ENCODE measurements around the gene RRBP1. TPM values are rescaled to one million over a fixed set of nuclear protein-coding genes. Genes with fewer than 3 reads are reported as not detected.

RRBP1 gene
- total and polyA plus RNA-seq, 2 of the 4 experiments (the other 2 are of a cell fraction) = 90.2 to 136 TPM

DNA sequence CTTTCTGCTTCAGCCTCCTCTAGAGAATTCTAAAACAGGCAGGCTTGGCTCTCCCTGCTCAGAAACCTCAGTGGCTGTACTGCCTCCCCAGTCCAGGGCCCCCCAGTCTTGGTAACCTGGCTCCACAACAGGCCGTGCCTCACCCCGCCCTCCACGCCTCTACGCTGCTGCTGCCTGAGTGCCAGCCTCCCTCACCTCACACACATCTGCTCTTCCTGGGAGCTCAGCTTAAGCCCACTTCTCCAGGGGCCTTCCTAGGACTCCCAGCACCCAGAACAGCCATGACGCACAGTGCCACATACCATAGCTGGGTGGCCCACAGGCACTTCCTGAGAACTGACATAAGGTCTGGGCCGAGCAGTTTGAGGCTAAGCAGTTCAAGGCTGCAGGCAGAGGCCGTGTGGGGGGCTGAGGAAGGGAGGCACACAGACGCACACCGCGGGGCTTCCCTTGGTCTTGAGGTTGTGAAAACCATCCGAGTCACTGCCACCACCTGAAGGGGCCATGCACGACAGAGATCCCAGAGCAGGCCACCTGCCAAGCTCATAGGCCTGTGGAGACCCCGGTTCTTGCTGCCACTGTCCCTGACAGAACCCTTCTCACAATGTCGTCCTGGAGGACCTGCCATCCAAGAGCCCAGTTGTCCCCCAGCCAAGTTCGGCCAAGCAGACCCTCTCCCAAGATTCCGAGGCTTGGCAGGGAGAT lies 69.6 kb downstream of the RRBP1 start:
- Histone ChIP-seq H3K18ac (ENCODE audit: low read depth, low read length) (no peak overlapping the region), H4K8ac (ENCODE audit: low read depth in 2 of 2, low read length in 2 of 2) (peak overlapping the region in 1 of 2 experiments; percentile 19; a peak in 2 of 4 replicates), H3K4ac (ENCODE audit: low read depth, low read length) (peak overlapping the region; percentile 6; the same call in 1 of the 2 replicates), H3K27ac (ENCODE audit: insufficient read depth, low read length) (peak overlapping the region; percentile 21), H2BK15ac (ENCODE audit: low read depth, low read length) (no peak overlapping the region), H2AK9ac (replicated peaks; ENCODE audit: low read depth, low read length, poor library complexity) (no peak overlapping the region), H2AFZ (replicated peaks; ENCODE audit: low read length, poor library complexity) (peak overlapping the region; percentile 44), H3K36me3 (ENCODE audit: control insufficient read depth, insufficient read depth, low read length) (peaks cover 60% of the 10 kb centered on the region), H3K27me3 (ENCODE audit: control insufficient read depth, insufficient read depth, low read length) (no peaks in the 10 kb centered on the region), H3K9ac (ENCODE audit: low read depth, low read length) (no peak overlapping the region), H3K4me2 (ENCODE audit: low read depth, low read length) (no peak overlapping the region), H4K91ac (ENCODE audit: insufficient read depth, low read depth, low read length) (no peak overlapping the region), H3K79me1 (ENCODE audit: low read depth in 1 of 2, low read length in 2 of 2) (peaks cover 8 to 64% of the 10 kb centered on the region in 2 experiments; a peak in 3 of 4 replicates), H3K14ac (replicated peaks; ENCODE audit: low read depth, low read length) (no peak overlapping the region), H3K4me1 (ENCODE audit: control insufficient read depth, insufficient read depth, low read length) (no peaks in the 10 kb centered on the region; the same call in 1 of the 2 replicates), H2AK5ac (ENCODE audit: low read depth, low read length) (0 out of 2 replicates have a peak overlapping the region, but pooled peaks have one; percentile 20), H3K23ac (ENCODE audit: low read depth, low read length) (no peak overlapping the region), H4K5ac (ENCODE audit: low read depth, low read length) (no peak overlapping the region), H3K56ac (ENCODE audit: extremely low read depth, insufficient read depth, low read length) (no peak overlapping the region), H4K20me1 (ENCODE audit: insufficient read depth, low read length) (peaks cover 88% of the 10 kb centered on the region), H2BK20ac (ENCODE audit: low read depth, low read length) (no peak overlapping the region), H3K9me1 (ENCODE audit: insufficient read depth, low read length) (no peaks in the 10 kb centered on the region), H3K9me3 (ENCODE audit: control insufficient read depth, insufficient read depth, low read length) (no peaks in the 10 kb centered on the region), H2BK5ac (ENCODE audit: low read depth, low read length, poor library complexity, severe bottlenecking) (peak overlapping the region; percentile 6), H3K4me3 (ENCODE audit: insufficient read depth, low read depth, low read length) (no peak overlapping the region), H2BK120ac (ENCODE audit: low read depth, low read length) (no peak overlapping the region)
- dilution Hi-C loops (cut with HindIII; ENCODE audit: low sequenced_read_pairs, unreplicated experiment) (no loop called here), intact Hi-C loops (cut with micrococcal nuclease) (loop anchor here (5.0 to 10.0 kb wide), 2 partner anchors 108 to 810 kb away; no protein-coding TSS in a partner anchor), in situ Hi-C loops (cut with MboI; ENCODE audit: low sequenced_read_pairs) (loop anchor here (5.0 kb wide), 1 partner anchor 75 kb away; no protein-coding TSS in a partner anchor)
- TF ChIP-seq POLR2A (IDR thresholded peaks at IDR 0.05; ENCODE audit: low read depth, low read length) = peak; percentile 34; the same call in 1 of the 2 replicates
- TF ChIP-seq, protein P1, sequence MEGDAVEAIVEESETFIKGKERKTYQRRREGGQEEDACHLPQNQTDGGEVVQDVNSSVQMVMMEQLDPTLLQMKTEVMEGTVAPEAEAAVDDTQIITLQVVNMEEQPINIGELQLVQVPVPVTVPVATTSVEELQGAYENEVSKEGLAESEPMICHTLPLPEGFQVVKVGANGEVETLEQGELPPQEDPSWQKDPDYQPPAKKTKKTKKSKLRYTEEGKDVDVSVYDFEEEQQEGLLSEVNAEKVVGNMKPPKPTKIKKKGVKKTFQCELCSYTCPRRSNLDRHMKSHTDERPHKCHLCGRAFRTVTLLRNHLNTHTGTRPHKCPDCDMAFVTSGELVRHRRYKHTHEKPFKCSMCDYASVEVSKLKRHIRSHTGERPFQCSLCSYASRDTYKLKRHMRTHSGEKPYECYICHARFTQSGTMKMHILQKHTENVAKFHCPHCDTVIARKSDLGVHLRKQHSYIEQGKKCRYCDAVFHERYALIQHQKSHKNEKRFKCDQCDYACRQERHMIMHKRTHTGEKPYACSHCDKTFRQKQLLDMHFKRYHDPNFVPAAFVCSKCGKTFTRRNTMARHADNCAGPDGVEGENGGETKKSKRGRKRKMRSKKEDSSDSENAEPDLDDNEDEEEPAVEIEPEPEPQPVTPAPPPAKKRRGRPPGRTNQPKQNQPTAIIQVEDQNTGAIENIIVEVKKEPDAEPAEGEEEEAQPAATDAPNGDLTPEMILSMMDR (conservative IDR thresholded peaks at IDR 0.05; ENCODE audit: low read depth, low read length) = no peak
- CTCF ChIA-PET = interaction anchor here (0.5 to 0.8 kb wide), 2 partner anchors 76 to 107 kb away, joined by 3 to 4 read pairs; no protein-coding TSS in a partner anchor
- 73% methylated on average over 8 of the region's 16 CpGs; no CpG with 5 or more reads in 1 of the 2 experiments for WGBS, 2 experiments (ENCODE audit: extremely low coverage in 2 of 2, insufficient read length in 1 of 2)
- peak; percentile 50 for DNase-seq
- peak; percentile 6 for ATAC-seq (ENCODE audit: low read depth)
- POLR2A ChIA-PET (ENCODE audit: unreplicated experiment) = interaction anchor here (0.5 kb wide), 1 partner anchor 714 kb away, joined by 3 read pairs; no protein-coding TSS in a partner anchor
- no TSS peak for BruUV-seq (replicated peaks)
